Skin epidermis (tissue), 12 donors: Measurements from ENCODE around the gene FBXW10.
"Not testable (repeated sequence)": the region's sequence is repeated elsewhere in the genome, so short reads cannot be mapped to it uniquely, and the experiment has no call there.

Experiments
- H3K27ac ChIP-seq, 21 experiments: fragments of 200-600 bp; sonication (generic) in 11 of 21; one replicate each; pipeline ENCODE4 v1.5.0; 2020; ENCODE audit warnings: mild to moderate bottlenecking in 3 of 21, inconsistent platforms in 2 of 21, moderate library complexity in 2 of 21
- H3K4me3 ChIP-seq, 7 experiments: fragments of 200-600 bp; sonication (generic) in 2 of 7; one replicate each; pipeline ENCODE4 v1.5.0; 2020; ENCODE audit warnings: inconsistent platforms in 2 of 7, mild to moderate bottlenecking in 2 of 7, moderate library complexity in 1 of 7

Gene FBXW10

DNA sequence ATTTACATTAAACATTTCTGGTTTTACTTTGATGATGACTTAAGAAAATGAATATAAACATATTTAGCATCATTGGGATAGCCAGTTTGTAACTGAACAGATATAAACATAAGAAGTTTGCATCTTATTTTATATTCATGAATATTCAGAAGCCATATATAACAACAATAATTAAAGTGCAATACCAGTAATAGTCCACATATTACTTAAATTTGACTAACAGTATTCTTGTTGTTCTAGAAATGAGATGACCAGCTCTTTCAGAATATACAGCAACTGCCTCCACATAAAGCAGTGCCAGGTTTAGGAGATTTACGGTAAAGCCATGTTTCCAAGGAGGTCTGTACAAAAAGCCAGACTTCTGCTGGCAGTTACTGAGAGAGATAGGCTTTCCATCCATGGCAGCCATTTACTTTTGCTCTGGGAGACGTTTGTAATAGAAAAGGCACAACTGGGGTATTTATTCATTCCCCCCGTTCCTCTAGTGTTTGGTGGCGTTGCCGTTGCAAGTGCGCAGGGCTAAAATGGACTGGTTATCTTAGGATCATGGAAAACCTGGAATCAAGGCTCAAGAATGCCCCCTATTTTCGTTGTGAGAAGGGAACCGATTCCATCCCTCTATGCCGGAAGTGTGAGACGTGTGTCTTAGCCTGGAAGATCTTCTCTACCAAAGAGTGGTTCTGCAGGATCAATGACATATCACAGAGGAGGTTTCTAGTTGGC lies at the start of gene FBXW10:
FBXW10 (plus strand) TSS at position 356 of the 723 bp plus-strand sequence; CDS start at position 547, 191 bp downstream.
- not testable (repeated sequence) for H3K4me3 ChIP-seq, H3K27ac ChIP-seq

GRCh38 chr17:18695143-18695542 lies 48.7 kb upstream of the FBXW10 start:
- H3K4me3 ChIP-seq, H3K27ac ChIP-seq: not testable (repeated sequence)

GRCh38 chr17:18698473-18699103 lies 45.3 kb upstream of the FBXW10 start:
- Histone ChIP-seq H3K27ac (peak overlapping the region in 7 of 21 experiments; percentile 32 to 79 (median 66)), H3K4me3 (peak overlapping the region; percentile 38 to 55 (median 48))

- H3K27ac ChIP-seq, H3K4me3 ChIP-seq: not testable (repeated sequence)
Observed at GRCh38 chr17:18705955-18706354, 37.9 kb upstream of the FBXW10 start.

- H3K27ac ChIP-seq, H3K4me3 ChIP-seq: not testable (repeated sequence)
Observed at GRCh38 chr17:18708215-18708614, 35.6 kb upstream of the FBXW10 start.

- H3K27ac ChIP-seq, H3K4me3 ChIP-seq: not testable (repeated sequence)
Observed at GRCh38 chr17:18712354-18712999, 31.4 kb upstream of the FBXW10 start.

DNA sequence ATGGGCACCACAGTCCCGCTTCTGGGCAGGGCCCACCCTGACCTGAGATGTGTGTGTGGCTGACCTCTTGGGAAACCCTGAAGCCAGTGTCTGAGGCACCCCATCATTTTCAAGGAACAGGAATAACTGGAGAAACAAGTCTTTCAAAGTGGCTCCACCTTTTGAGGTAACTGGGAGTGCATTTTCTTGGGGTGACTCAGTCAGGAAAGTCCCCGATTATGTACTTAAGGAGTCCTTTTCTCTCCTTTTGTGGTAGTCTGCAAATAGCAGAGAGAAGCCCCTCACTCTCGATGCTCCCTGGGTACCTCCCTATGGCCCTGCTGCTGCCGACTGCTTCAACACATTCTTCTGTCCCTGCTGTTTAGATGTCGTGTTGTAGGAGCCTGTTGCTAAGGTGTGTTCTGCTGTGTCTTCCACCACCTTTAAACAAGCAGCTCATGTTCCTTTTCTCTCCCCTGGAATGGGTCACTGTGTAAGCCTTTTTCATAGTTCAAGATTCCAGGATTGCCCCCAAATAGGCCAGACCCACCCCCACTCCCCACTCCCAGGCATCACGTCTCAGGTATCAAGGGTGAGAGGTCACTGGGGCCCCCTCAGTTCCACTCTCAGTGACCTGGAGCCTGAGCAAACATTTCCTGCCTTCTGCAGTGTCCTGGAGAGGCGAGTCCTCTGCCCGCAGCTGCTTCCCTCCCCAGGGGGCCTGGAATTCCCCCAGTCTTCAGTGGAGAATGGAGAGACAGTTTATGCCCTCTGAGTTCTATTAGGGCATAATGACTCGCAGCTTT lies 25.0 kb upstream of the FBXW10 start:
- H3K27ac ChIP-seq: peak overlapping the region in 20 of 21 experiments; percentile 49 to 88 (median 79)

GRCh38 chr17:18719428-18720110 lies 24.3 kb upstream of the FBXW10 start:
- not testable (repeated sequence) for H3K4me3 ChIP-seq
- H3K27ac ChIP-seq: peak overlapping the region in 20 of 21 experiments; percentile 49 to 88 (median 79)

More for the DNA sequence above, 25.0 kb upstream of the FBXW10 start:
- not testable (repeated sequence) for H3K4me3 ChIP-seq

GRCh38 chr17:18721775-18722547 lies 21.9 kb upstream of the FBXW10 start:
- not testable (repeated sequence) for H3K27ac ChIP-seq, H3K4me3 ChIP-seq

DNA sequence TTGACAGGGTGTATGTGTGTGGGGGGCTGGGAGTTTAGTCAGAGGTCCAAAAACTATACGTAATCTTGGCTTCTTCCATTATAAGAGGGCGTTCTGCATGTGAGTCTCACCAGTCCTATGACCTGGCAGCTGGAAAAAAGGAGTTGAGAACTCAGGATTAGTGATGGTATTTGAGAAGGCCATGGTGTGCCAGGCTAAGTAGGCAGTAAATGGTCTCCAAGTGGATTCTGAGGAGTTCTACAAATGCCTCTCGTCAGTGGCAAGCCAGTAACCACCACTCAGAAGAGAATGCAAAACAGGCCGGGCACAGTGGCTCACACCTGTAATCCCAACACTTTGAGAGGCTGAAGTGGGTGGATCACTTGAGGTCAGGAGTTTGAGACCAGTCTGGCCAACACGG lies 21.2 kb upstream of the FBXW10 start:
- H3K27ac ChIP-seq: not testable (repeated sequence)

GRCh38 chr17:18723509-18723908 lies 20.3 kb upstream of the FBXW10 start:
- H3K4me3 ChIP-seq, H3K27ac ChIP-seq: not testable (repeated sequence)

More for the DNA sequence above, 21.2 kb upstream of the FBXW10 start:
- H3K4me3 ChIP-seq: not testable (repeated sequence)

DNA sequence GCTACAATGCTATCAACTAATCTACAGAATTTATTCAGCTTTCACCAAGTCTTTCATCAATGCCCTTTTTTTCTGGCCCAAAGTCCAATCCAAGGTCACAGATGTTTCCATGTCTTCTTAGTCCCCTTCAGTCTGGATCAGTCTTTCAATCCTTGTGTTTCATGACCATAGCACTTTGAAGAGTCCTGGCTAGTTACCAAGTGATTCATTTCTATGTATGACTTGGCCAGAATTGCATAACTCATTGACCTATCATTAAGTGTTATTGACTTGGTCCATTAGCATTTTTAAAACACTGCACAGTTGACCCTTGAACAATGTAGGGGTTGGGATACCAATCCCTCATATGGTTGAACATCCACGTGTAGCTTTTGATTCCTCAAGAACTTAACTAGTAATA lies 11.4 kb upstream of the FBXW10 start:
- H3K27ac ChIP-seq, H3K4me3 ChIP-seq: not testable (repeated sequence)

DNA sequence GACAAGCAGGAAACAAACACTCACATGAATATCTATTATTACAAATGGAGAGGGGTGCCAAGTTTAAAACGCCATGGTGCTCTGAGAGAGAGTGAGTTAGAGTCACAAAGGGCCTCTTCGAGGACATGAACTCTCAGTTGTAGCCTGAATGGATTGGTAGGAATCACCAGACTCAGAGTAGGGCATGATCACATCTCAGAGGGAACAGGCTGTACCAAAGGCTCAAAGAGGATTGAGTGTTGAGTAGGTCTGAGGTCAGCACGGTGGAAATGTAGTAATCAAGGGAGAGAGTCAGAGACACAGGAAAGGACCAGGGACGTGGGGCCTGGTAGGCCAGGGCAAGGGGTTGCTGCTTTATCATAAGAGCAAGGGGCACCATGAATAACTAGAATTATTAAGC lies 10.5 kb upstream of the FBXW10 start:
- H3K4me3 ChIP-seq, H3K27ac ChIP-seq: not testable (repeated sequence)

- not testable (repeated sequence) for H3K4me3 ChIP-seq, H3K27ac ChIP-seq
Observed at GRCh38 chr17:18739616-18740391, 4.0 kb upstream of the FBXW10 start.

- H3K4me3 ChIP-seq, H3K27ac ChIP-seq: not testable (repeated sequence)
Observed at GRCh38 chr17:18741228-18741627, 2.6 kb upstream of the FBXW10 start.

- not testable (repeated sequence) for H3K27ac ChIP-seq, H3K4me3 ChIP-seq
Observed at GRCh38 chr17:18744726-18745125, 872 bp downstream of the FBXW10 start.

- not testable (repeated sequence) for H3K27ac ChIP-seq, H3K4me3 ChIP-seq
Observed at GRCh38 chr17:18746551-18746950, 2.7 kb downstream of the FBXW10 start.

DNA sequence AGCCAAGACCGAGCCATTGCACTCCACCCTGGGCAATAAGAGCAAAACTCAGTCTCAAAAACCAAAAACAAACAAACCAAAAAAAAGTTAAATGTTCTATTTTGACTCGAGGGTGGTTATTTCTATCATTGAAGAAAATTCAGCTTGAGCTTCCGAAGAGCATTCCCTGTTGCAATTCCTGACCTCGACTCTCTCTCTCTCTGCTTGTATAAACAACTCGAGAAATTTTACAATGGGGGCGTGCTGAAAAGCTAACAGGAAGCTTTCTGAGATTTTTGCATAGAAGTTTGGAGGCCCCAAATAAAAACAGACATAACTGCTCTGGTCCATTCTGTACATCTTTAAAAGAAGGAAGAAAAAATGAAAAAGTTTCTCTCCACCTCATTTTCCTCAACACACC lies 3.6 kb downstream of the FBXW10 start:
- not testable (repeated sequence) for H3K27ac ChIP-seq, H3K4me3 ChIP-seq
